Activated naive CD4-positive, alpha-beta T cell treated with anti-CD3 and anti-CD28 coated beads, Interleukin-2, amount 50 U/mL, for 72 hours (primary cell): ENCODE results near the gene DSN1. TPM values are rescaled to one million over a fixed set of nuclear protein-coding genes. Genes with fewer than 3 reads are reported as not detected.

ENCODE experiments used
- ATAC-seq, 2 donors: fragments of 150-1000 bp; cut with Tn5 transposase; 2 replicates each; pipeline ENCODE4 v1.10.0; 2021; ENCODE audit warnings: mild to moderate bottlenecking in 2 of 2, moderate library complexity in 2 of 2
- DNase-seq, 2 donors: peaks; one replicate each; pipeline ENCODE4 v3.0.0; 2021 to 2022; ENCODE audit warnings: low spot score in 2 of 2
- H3K27ac Mint-ChIP-seq, 2 donors: one replicate each; pipeline ENCODE4 v1.8.0; 2022; ENCODE audit warnings: mild to moderate bottlenecking in 2 of 2, mixed read lengths in 2 of 2
- H3K36me3 Mint-ChIP-seq, 2 donors: one replicate each; pipeline ENCODE4 v1.8.0; 2022; ENCODE audit warnings: mixed read lengths in 2 of 2
- H3K9me3 Mint-ChIP-seq, 2 donors: one replicate each; pipeline ENCODE4 v1.8.0; 2022; ENCODE audit warnings: mixed read lengths in 2 of 2
- total RNA-seq, 2 donors: library from RNA; stranded (reverse); gene quantifications; one replicate each; pipeline ENCODE4 v1.2.3, GENCODE V29; 2022

DSN1 gene
- total RNA-seq, 2 donors from 2014 or later, result 29.3 to 37.8 TPM

DNA sequence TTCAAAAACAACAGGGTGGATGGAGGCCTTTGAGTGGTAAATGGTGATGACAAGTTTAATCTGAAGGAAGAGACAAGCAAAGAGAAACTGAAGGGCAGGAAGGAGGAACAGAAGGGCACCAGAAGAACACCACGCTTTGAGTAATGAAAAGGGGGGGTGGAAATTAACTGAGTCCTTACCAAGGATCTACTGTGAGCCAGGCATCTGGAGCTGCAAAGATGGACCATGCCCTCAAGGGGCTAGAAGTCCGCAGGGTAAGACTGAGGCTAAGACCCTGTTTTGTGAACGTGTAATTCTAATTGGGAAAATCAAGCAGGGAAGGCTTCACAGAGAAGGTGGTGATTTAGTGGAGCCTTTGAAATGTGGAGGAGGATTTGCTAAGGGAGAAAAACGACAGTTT, 29.3 kb downstream of the DSN1 start:
- Mint-ChIP-seq H3K36me3 (no peaks in the 10 kb centered on the region), H3K27ac (peak overlapping the region in 1 of 2 donors; percentile 69), H3K9me3 (no peaks in the 10 kb centered on the region)
- DNase-seq (no peak), ATAC-seq (no peak)

DNA sequence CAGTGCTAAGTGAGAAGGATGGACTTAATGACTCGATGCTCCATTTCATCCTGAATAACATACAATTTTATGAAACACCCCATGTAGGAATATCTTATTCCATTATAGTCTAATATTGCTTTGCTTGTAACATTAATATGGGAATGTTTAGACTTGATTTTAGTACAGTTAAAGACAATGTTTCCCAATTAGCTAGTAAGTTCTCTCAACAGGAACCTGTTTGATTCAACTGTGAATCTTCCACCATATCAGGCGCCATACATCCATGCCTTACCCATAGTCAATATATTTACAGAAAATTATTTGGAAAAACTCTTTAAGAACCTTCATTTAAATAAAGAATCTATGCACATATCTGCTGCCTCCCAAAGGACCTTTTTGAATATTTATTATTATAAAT, 31.0 kb downstream of the DSN1 start:
- H3K36me3 Mint-ChIP-seq, result no peaks in the 10 kb centered on the region
- DNase-seq, result no peak
- no peak for ATAC-seq
- no peak overlapping the region for H3K27ac Mint-ChIP-seq
- no peaks in the 10 kb centered on the region for H3K9me3 Mint-ChIP-seq

DNA sequence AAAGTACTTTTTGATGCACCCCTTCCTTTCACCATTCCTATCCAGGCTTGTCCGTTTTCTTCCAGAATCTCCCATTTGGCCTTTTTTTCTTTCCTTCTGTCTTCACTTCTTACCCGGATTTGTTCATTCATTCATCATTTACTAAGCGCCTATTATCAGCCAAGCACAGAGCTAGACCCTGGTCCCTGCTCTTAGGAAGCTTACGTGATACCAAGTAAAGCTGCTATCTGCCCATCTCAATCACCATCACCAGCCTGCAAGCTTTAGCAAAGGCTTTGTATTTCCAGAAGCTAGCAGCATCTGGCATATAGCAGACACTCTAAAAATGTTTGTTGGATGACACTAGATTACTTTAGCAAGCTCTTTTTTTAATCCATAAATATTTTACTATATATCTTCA, 32.5 kb downstream of the DSN1 start:
- H3K9me3 Mint-ChIP-seq, result no peaks in the 10 kb centered on the region
- no peak overlapping the region for H3K27ac Mint-ChIP-seq
- ATAC-seq (no peak), DNase-seq (no peak)
- no peaks in the 10 kb centered on the region for H3K36me3 Mint-ChIP-seq

DNA sequence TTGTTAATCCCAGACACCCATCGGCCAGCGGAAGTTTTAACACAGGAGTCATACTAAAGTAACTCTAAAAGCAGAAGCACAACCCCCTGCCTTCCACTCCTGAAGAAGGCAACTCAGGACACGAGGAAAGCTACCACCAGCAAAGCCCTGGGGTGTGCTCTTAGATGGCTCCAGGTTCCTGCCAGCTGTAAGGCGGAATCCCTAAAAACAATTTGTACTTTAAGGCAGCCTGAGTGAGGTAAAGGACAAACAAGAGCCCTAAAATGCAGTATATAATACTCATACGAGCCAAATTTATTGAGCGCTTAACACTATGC, 36.4 kb downstream of the DSN1 start:
- DNase-seq, result no peak
- H3K36me3 Mint-ChIP-seq, result no peaks in the 10 kb centered on the region
- ATAC-seq, result no peak
- no peak overlapping the region for H3K27ac Mint-ChIP-seq
- H3K9me3 Mint-ChIP-seq, result no peaks in the 10 kb centered on the region

DNA sequence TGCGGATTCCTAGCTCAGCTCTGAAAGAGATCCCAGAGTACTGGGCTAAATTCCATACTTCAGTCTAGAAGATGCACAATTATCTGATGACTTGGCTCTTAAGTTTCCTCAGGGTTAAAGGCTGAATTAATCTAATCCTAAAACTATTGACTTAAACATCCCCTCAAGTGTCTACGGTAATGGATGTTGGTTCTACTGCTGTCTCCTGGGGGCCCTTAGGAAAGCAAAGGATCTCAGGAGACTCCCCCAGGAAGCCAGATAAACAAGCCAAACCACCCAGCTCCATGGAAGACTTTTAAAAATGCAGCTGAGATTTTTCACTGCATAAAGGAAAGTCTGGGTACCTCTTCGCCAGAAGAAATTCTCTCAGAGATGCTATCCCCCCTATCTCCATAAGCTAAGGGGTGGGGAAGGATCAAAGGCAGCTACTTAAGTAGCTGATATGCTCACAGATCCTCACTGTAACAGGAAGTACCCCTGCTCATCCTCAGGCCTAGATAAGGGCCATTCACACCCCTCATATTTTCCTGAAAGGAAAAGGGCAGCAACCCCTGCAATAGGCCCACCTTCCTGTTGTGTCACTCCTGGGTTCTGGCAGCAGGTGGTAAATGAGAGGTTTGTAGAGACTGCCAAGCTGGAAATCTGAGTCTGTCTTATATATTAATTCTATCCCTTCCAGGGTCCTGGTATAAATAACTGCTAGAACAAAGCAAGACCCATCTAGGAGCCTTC, 36.9 kb downstream of the DSN1 start:
- DNase-seq (no peak), ATAC-seq (no peak)
- Mint-ChIP-seq H3K27ac (no peak overlapping the region), H3K9me3 (no peaks in the 10 kb centered on the region), H3K36me3 (no peaks in the 10 kb centered on the region)

DNA sequence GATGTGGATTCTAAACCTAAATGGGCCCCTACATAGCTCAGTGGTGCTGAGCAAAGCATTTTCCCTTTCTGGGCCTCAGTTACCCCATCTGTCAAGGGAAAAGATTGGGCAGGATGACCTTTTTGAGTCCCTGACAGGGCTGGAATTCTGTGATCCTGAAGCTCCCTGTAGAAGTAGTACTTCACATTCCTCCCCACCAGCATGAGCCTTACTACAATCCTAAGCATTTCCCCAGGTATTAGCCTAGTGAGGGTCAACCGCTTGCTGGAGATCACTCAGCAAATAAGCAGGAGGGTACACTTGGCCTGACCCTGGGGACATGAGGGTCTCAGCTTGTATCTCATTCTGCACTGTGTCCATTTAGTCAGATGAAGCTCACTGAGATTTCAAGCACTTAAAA, 41.1 kb downstream of the DSN1 start:
- DNase-seq, result no peak
- peak overlapping the region; percentile 50 to 90 for H3K27ac Mint-ChIP-seq

DNA sequence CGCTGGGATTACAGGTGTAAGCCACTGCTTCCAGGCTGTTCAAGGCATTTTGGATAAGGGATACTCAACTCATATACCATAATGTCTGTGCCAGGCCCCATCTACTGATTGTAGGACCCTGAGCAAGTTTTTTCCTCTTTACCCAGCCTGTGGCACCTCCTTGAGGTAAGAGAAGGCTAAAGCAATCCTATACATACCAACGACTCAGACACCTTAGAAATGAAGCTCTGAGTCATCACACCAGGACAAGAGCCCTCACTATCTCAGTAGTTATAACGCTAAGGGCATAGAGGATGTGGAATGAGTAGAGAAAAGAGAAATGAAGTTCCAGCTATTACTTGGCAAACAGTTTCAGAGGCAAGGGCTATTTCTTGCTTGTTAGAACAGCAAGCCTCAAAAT, 44.6 kb downstream of the DSN1 start:
- Mint-ChIP-seq H3K36me3 (no peaks in the 10 kb centered on the region), H3K9me3 (no peaks in the 10 kb centered on the region), H3K27ac (peak overlapping the region in 1 of 2 donors; percentile 46)
- ATAC-seq (peak; percentile 87 to 95), DNase-seq (peak in 1 of 2 donors; percentile 13)

More for the DNA sequence above, 41.1 kb downstream of the DSN1 start:
- Mint-ChIP-seq H3K36me3 (no peaks in the 10 kb centered on the region), H3K9me3 (no peaks in the 10 kb centered on the region)
- no peak for ATAC-seq

DNA sequence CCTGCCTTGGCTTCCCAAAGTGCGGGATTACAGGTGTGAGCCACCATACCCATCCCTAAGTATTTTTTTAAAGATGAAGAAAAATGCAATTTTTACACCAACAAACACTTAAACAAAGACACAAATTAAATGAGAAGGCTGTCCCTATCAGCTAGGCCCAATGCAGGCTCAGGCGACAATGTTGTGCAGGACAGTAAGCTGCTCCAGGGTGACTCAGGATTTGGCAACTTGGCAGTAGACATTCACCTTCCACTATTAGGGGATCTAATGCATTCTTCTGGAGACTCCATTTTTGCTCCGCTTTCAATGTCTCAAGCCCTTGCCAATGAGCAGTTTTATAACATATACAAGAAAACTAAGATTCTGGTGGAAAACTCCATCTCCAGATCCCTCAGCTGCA, 47.4 kb downstream of the DSN1 start:
- Mint-ChIP-seq H3K27ac (peak overlapping the region in 1 of 2 donors; percentile 29), H3K9me3 (no peaks in the 10 kb centered on the region), H3K36me3 (peaks cover 0 to 7% of the 10 kb centered on the region in 2 donors)
- ATAC-seq, result no peak
- no peak for DNase-seq

DNA sequence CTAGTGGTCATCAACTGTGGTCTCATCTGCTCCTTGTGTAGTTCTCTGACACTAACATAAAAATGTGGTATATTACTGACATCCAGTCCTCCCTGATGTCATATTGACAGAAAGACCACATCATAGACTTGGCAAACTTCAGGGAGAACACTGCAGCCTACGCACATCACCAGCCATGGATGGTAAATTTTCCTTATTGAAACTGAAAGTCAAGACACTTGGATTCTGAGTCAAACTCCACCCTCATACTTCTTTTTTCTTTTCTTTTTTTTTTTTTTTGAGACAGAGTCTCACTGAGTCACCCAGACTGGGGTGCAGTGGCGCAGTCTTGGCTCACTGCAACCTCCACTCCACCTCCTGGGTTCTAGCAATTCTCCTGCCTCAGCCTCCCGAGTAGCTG, 53.1 kb downstream of the DSN1 start:
- ATAC-seq (peak; percentile 94 to 98), DNase-seq (peak; percentile 10 to 65)
- H3K27ac Mint-ChIP-seq, result peak overlapping the region in 1 of 2 donors; percentile 53
- no peaks in the 10 kb centered on the region for H3K9me3 Mint-ChIP-seq
- peaks cover 0 to 13% of the 10 kb centered on the region in 2 donors for H3K36me3 Mint-ChIP-seq

DNA sequence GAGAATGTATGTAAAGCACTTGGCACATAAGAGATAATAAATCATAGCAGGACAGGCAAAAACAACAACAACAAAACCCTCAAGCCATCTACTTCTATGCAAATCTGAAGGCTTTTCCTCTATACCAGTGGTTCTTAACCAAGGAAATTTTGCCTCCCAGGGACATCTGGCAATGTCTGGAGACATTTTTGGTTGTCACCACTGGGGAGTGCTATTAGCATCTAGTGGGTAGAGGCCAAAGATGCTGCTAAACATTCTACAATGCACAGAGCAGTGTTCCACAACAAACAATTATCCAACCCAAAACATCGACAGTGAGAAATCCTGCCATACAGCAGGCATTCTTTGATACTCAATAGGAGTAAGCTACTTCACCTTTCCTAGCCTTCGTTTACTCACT, 55.9 kb downstream of the DSN1 start:
- Mint-ChIP-seq H3K9me3 (no peaks in the 10 kb centered on the region), H3K27ac (no peak overlapping the region), H3K36me3 (peaks cover 0 to 13% of the 10 kb centered on the region in 2 donors)
- DNase-seq (no peak), ATAC-seq (no peak)

DNA sequence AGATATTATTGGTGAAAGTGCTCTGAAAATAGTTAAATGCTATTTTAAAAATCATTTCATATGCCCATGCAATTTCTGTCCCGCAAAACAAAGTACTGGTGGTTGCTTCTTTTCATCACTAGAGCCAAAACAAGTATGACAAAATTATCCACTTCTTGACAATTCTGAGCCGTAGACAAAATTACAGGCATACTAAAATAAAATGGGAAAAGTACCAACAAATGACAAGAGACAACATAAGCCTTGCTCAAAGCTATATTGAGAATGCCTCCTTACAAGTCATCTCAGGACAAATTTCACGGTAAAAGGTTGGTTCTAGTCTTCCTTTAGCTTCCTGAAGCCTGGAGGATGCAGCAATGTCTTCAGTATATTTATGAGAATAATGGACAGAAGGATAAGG, 56.5 kb downstream of the DSN1 start:
- ATAC-seq (no peak), DNase-seq (no peak)
- H3K9me3 Mint-ChIP-seq, result no peaks in the 10 kb centered on the region
- peaks cover 0 to 13% of the 10 kb centered on the region in 2 donors for H3K36me3 Mint-ChIP-seq
- no peak overlapping the region for H3K27ac Mint-ChIP-seq

DNA sequence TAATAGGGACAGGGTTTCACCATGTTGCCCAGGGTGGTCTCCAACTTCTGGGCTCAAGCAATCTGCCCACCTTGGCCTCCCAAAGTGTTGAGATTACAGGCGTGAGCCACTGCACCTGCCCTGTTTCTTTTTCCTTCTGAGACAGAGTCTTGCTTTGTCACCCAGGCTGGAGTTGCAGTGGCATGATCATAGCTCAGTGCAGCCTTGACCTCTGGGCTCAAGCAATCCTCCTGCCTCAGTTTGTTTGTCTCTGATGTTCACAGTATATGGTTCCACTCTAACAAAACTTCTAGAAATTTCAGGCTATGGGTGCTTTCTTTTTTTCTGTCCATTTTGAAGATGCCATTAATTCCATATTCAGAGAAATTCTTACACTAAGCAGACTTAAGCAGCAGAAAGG, 60.8 kb downstream of the DSN1 start:
- Mint-ChIP-seq H3K27ac (no peak overlapping the region), H3K36me3 (no peaks in the 10 kb centered on the region), H3K9me3 (no peaks in the 10 kb centered on the region)
- ATAC-seq (no peak), DNase-seq (no peak)

DNA sequence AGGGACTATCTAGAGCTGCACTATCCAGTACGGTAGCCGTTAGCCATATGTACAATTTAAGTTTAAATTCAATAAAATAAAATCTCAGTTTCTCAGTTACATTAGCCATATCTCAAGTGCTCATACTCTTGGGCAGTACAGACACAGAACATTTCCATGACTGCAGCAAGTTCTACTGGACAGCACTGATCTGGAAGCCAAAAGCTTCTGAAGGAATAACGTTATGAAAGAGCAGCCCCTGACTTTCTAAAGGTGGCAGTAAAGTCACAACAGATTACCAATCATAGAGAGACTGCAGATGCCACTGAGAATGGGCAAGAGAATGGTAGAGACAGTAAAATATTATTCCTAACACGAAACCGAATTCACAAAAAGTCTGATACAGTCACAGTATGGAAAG, 64.4 kb downstream of the DSN1 start:
- no peaks in the 10 kb centered on the region for H3K36me3 Mint-ChIP-seq
- no peaks in the 10 kb centered on the region for H3K9me3 Mint-ChIP-seq
- ATAC-seq (no peak), DNase-seq (no peak)
- no peak overlapping the region for H3K27ac Mint-ChIP-seq

DNA sequence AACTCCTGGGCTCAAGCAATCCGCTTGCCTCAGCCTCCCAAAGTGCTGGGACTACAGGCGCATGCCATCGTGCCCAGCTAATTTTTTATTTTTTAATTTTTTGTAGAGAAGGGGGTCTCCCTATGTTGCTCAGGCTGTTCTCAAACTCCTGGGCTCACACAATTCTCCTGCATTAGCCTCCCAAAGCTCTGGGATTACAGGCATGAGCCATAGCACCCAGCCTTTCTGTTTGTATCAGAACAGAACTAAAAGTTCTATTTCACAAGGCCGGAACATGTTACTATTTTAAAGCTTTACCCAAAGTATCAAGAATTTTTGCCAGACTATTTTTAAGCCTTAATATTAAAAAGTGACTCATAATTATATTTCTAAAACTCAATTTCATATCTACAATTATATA, 70.0 kb downstream of the DSN1 start:
- H3K9me3 Mint-ChIP-seq, result no peaks in the 10 kb centered on the region
- DNase-seq (no peak), ATAC-seq (no peak)
- no peak overlapping the region for H3K27ac Mint-ChIP-seq
- H3K36me3 Mint-ChIP-seq, result no peaks in the 10 kb centered on the region

Other genes starting within 250 kb of the DSN1 start
- under 1 TPM; 0.57 to 0.95 TPM for gene MYL9, start 232.2 kb downstream of the DSN1 start, total RNA-seq
- gene TGIF2, start 200.2 kb downstream of the DSN1 start, total RNA-seq, result 10 to 100 TPM; 33.7 to 52.6 TPM
- 100 to 1,000 TPM in 1 of 2 donors, 10 to 100 TPM in 1; 75.5 to 107 TPM for gene RAB5IF, start 168.0 kb downstream of the DSN1 start, total RNA-seq
- 10 to 100 TPM; 33.7 to 66.8 TPM for gene SLA2, start 127.6 kb downstream of the DSN1 start, total RNA-seq
- gene NDRG3, start 27.7 kb downstream of the DSN1 start, total RNA-seq, result 10 to 100 TPM; 28.8 to 42.1 TPM
- gene TLDC2, start 102.4 kb upstream of the DSN1 start, total RNA-seq, result not detected
- gene SAMHD1, start 177.9 kb upstream of the DSN1 start, total RNA-seq, result 10 to 100 TPM; 50.2 to 56.3 TPM